PFSK-1 (cell line): ENCODE results near the gene TMEM131L.

Experiments used
- FOXP2 ChIP-seq: optimal IDR thresholded peaks from 2 replicates; pipeline ENCODE3; 2011; ENCODE audit warnings: borderline replicate concordance, control low read depth, inconsistent platforms; ENCODE audit not compliant: insufficient read depth; ENCODE audit errors: extremely low read length, extremely low read depth
- POLR2AphosphoS5 ChIP-seq: IDR thresholded peaks from 2 replicates; pipeline ENCODE4 v1.6.1; 2012; ENCODE audit warnings: low read depth, mild to moderate bottlenecking, control low read depth, low read length, moderate library complexity
- REST ChIP-seq, 2 experiments: IDR thresholded peaks; 2 replicates each; pipeline versions ENCODE4 v1.6.1 to v1.8.0; 2011 to 2012; ENCODE audit warnings: low read depth in 2 of 2, low read length in 2 of 2, control low read depth in 1 of 2, inconsistent platforms in 1 of 2, mild to moderate bottlenecking in 1 of 2, moderate library complexity in 1 of 2; ENCODE audit not compliant: insufficient read depth in 1 of 2
- SIN3A ChIP-seq: IDR thresholded peaks from 2 replicates; pipeline ENCODE4 v1.6.1; 2012; ENCODE audit warnings: mild to moderate bottlenecking, low read length, moderate library complexity, borderline replicate concordance; ENCODE audit not compliant: insufficient read depth
- TAF1 ChIP-seq: IDR thresholded peaks from 2 replicates; pipeline ENCODE4 v1.6.1; 2012; ENCODE audit warnings: low read length, control low read depth, borderline replicate concordance; ENCODE audit not compliant: insufficient read depth

Gene TMEM131L

GRCh38 chr4:153531976-153532626 is 65.9 kb downstream of the TMEM131L start:
- TF ChIP-seq FOXP2 (no peak), SIN3A (no peak), TAF1 (no peak), REST (IDR thresholded peaks at IDR 0.05; ENCODE audit: insufficient read depth in 1 of 2, low read depth in 2 of 2, low read length in 2 of 2) (no peak), POLR2AphosphoS5 (no peak)

GRCh38 chr4:153532636-153533035 is 66.5 kb downstream of the TMEM131L start:
- TF ChIP-seq SIN3A (no peak), REST (IDR thresholded peaks at IDR 0.05; ENCODE audit: insufficient read depth in 1 of 2, low read depth in 2 of 2, low read length in 2 of 2) (no peak), POLR2AphosphoS5 (no peak), TAF1 (no peak), FOXP2 (no peak)

GRCh38 chr4:153533387-153533786 is 67.2 kb downstream of the TMEM131L start:
- TF ChIP-seq REST (IDR thresholded peaks at IDR 0.05; ENCODE audit: insufficient read depth in 1 of 2, low read depth in 2 of 2, low read length in 2 of 2) (no peak), POLR2AphosphoS5 (no peak), TAF1 (no peak), FOXP2 (no peak), SIN3A (no peak)

- TF ChIP-seq FOXP2 (no peak), POLR2AphosphoS5 (no peak), REST (IDR thresholded peaks at IDR 0.05; ENCODE audit: insufficient read depth in 1 of 2, low read depth in 2 of 2, low read length in 2 of 2) (no peak), TAF1 (no peak), SIN3A (no peak)
Observed at GRCh38 chr4:153534792-153535629, 68.9 kb downstream of the TMEM131L start.
